Rectal smooth muscle tissue (tissue), 1 donor: Measurements from ENCODE around the gene SLC36A1.

Source experiments
- H3K27ac ChIP-seq: one replicate; pipeline ENCODE4 v1.7.0; 2013; ENCODE audit warnings: low read depth, low read length, inconsistent platforms
- H3K27me3 ChIP-seq: one replicate; pipeline ENCODE4 v1.7.0; 2013; ENCODE audit warnings: low read length; ENCODE audit not compliant: control insufficient read depth, insufficient read depth
- H3K36me3 ChIP-seq: one replicate; pipeline ENCODE4 v1.7.0; 2013; ENCODE audit warnings: low read length; ENCODE audit not compliant: control insufficient read depth, insufficient read depth
- H3K4me1 ChIP-seq: one replicate; pipeline ENCODE4 v1.7.0; 2013; ENCODE audit warnings: low read length; ENCODE audit not compliant: control insufficient read depth, insufficient read depth
- H3K4me3 ChIP-seq: one replicate; pipeline ENCODE4 v1.7.0; 2013; ENCODE audit warnings: low read length
- H3K9ac ChIP-seq: one replicate; pipeline ENCODE4 v1.7.0; 2013; ENCODE audit warnings: low read length

The SLC36A1 gene

GRCh38 chr5:151458314-151458713, 10.9 kb downstream of the SLC36A1 start:
- Histone ChIP-seq H3K9ac (no peak overlapping the region), H3K27me3 (no peaks in the 10 kb centered on the region), H3K36me3 (peaks cover 4% of the 10 kb centered on the region), H3K4me3 (no peak overlapping the region), H3K4me1 (no peaks in the 10 kb centered on the region), H3K27ac (no peak overlapping the region)

DNA sequence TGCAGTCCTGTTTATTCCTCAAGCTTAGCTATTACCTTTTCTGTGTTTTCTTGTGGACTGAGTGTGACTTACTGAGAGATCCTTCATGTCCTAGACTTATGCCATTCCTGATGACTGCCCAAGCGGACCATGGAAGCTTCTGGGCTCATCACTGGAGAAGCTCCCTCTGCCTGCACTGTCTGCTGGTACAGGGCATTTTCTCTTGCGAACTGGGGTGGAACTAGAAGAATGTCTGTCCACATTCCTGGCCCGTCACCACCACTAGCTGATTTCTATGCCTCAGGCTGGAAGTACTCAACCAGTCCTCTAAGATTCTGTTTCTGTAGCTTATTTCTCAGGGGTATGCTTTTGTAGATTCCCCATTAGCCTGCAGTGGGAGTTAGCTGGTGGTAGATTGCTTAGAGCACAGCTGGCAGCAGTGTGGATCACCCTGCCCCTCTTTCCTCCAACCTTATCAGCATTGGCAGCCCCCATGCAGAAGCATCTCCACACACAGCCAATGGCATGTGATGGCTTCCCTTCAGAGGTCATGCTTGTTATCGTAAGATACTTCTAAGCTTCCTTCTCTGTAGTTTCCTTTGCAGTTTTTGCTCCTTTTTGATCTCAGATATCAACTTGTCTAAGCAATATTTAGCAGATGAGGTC, 12.4 kb downstream of the SLC36A1 start:
- Histone ChIP-seq H3K27me3 (no peaks in the 10 kb centered on the region), H3K4me1 (no peaks in the 10 kb centered on the region), H3K27ac (no peak overlapping the region), H3K9ac (no peak overlapping the region), H3K4me3 (no peak overlapping the region), H3K36me3 (peaks cover 14% of the 10 kb centered on the region)

DNA sequence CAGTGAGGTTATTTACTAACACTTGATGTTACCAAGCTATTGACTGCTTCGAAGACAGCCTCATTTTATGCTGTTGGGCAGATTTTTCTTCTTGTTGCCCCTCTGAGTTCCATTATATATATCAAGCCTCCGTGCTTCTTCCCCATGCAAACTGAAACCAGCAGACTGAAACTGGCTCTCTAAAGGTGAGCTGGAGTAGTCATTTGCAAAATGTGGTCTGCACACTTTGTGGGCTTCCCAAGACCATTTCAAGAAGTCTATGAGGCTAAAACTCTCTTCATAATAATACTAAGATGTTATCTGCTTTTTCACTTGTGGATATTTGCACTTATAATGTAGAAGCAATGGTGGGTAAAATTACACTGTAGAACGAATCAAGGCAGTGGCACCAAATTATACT, 13.9 kb downstream of the SLC36A1 start:
- Histone ChIP-seq H3K36me3 (peaks cover 18% of the 10 kb centered on the region), H3K27ac (no peak overlapping the region), H3K27me3 (no peaks in the 10 kb centered on the region)

GRCh38 chr5:151463137-151464029, 16.0 kb downstream of the SLC36A1 start:
- no peak overlapping the region for H3K4me3 ChIP-seq
- peaks cover 23% of the 10 kb centered on the region for H3K36me3 ChIP-seq

More for the DNA sequence above, 13.9 kb downstream of the SLC36A1 start:
- Histone ChIP-seq H3K4me1 (no peaks in the 10 kb centered on the region), H3K4me3 (no peak overlapping the region), H3K9ac (no peak overlapping the region)

DNA sequence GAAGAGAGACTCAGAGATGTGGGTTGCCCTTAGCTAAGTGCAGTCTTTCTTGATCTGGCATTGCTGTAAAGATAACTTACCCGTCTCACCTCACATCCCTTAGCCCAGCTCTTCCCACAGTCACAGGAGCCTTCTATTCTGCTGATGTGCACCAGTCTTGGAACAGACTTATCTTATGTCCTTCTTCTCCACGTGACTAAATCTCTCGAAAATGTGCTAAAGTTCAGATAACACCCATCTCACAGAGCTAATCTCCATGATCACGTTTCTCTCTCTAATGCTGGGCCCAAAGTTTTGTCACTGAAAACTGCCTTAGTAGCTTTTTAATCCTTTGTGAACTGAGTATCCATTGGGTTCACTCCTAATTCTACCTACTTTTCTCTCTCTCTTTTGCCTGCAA, 16.7 kb downstream of the SLC36A1 start:
- H3K27ac ChIP-seq = no peak overlapping the region
- no peaks in the 10 kb centered on the region for H3K4me1 ChIP-seq
- peaks cover 19% of the 10 kb centered on the region for H3K36me3 ChIP-seq
- no peak overlapping the region for H3K9ac ChIP-seq
- no peaks in the 10 kb centered on the region for H3K27me3 ChIP-seq
- no peak overlapping the region for H3K4me3 ChIP-seq

More at GRCh38 chr5:151463137-151464029, 16.0 kb downstream of the SLC36A1 start:
- no peak overlapping the region for H3K27ac ChIP-seq
- no peaks in the 10 kb centered on the region for H3K27me3 ChIP-seq
- no peak overlapping the region for H3K9ac ChIP-seq
- H3K4me1 ChIP-seq = no peaks in the 10 kb centered on the region

GRCh38 chr5:151465476-151465875, 18.1 kb downstream of the SLC36A1 start:
- no peak overlapping the region for H3K4me3 ChIP-seq

GRCh38 chr5:151467576-151467975, 20.2 kb downstream of the SLC36A1 start:
- H3K36me3 ChIP-seq = peaks cover 19% of the 10 kb centered on the region

More at GRCh38 chr5:151465476-151465875, 18.1 kb downstream of the SLC36A1 start:
- no peaks in the 10 kb centered on the region for H3K27me3 ChIP-seq
- no peak overlapping the region for H3K27ac ChIP-seq
- no peak overlapping the region for H3K9ac ChIP-seq
- H3K4me1 ChIP-seq = no peaks in the 10 kb centered on the region
- peaks cover 19% of the 10 kb centered on the region for H3K36me3 ChIP-seq

GRCh38 chr5:151469386-151469785, 22.0 kb downstream of the SLC36A1 start:
- Histone ChIP-seq H3K4me3 (no peak overlapping the region), H3K4me1 (no peaks in the 10 kb centered on the region), H3K36me3 (peaks cover 15% of the 10 kb centered on the region), H3K27me3 (no peaks in the 10 kb centered on the region), H3K27ac (no peak overlapping the region), H3K9ac (no peak overlapping the region)

More at GRCh38 chr5:151467576-151467975, 20.2 kb downstream of the SLC36A1 start:
- H3K4me1 ChIP-seq = no peaks in the 10 kb centered on the region
- no peak overlapping the region for H3K27ac ChIP-seq
- no peak overlapping the region for H3K9ac ChIP-seq
- H3K27me3 ChIP-seq = no peaks in the 10 kb centered on the region
- no peak overlapping the region for H3K4me3 ChIP-seq

DNA sequence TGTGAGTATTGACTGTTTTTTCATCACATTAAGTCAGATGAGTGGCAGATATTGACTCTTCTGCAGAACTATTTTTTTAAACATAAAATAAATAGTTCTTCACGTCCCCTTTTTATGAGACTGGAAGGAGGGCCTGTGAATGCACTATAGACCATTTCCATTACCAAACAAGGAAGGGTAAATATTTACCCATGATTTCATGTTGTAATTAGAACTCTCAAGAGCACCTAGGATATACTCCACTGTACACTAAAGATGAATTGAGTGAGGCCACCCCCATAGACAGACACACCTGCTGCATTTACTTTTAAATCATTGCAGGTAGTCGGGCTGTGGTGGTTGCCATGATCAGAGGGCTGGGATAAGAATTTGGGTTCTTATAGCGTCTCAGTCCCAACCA, 22.6 kb downstream of the SLC36A1 start:
- no peaks in the 10 kb centered on the region for H3K4me1 ChIP-seq
- H3K4me3 ChIP-seq = no peak overlapping the region
- no peak overlapping the region for H3K9ac ChIP-seq
- H3K27ac ChIP-seq = no peak overlapping the region
- H3K27me3 ChIP-seq = no peaks in the 10 kb centered on the region
- peaks cover 10% of the 10 kb centered on the region for H3K36me3 ChIP-seq

DNA sequence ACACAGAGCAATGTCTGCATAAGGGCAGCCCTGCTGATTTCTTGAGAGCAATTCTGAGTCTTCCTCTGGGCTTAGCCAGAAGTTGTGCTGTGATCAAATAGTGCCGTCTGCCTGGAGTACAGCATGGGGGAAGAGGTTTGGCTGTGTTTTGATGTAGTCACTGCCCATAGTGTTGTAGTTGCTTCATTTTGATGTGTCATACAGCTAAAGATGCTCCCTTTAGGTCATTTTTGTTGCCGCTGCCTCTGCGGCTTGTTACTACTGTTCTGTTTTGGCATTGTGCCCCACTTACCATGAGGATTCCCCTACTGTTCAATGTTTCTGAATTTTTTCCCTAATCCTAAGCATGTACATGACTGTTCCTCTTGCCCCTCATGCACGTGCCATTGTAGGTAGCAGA, 23.0 kb downstream of the SLC36A1 start:
- no peak overlapping the region for H3K27ac ChIP-seq
- H3K4me3 ChIP-seq = no peak overlapping the region
- H3K36me3 ChIP-seq = peaks cover 7% of the 10 kb centered on the region

GRCh38 chr5:151471276-151471675, 23.9 kb downstream of the SLC36A1 start:
- Histone ChIP-seq H3K27me3 (no peaks in the 10 kb centered on the region), H3K36me3 (peaks cover 7% of the 10 kb centered on the region), H3K9ac (no peak overlapping the region), H3K27ac (no peak overlapping the region), H3K4me1 (no peaks in the 10 kb centered on the region), H3K4me3 (no peak overlapping the region)

More for the DNA sequence above, 23.0 kb downstream of the SLC36A1 start:
- H3K27me3 ChIP-seq = no peaks in the 10 kb centered on the region
- no peaks in the 10 kb centered on the region for H3K4me1 ChIP-seq
- no peak overlapping the region for H3K9ac ChIP-seq

GRCh38 chr5:151474799-151475198, 27.4 kb downstream of the SLC36A1 start:
- no peak overlapping the region for H3K27ac ChIP-seq
- H3K4me1 ChIP-seq = no peaks in the 10 kb centered on the region
- H3K4me3 ChIP-seq = no peak overlapping the region
- H3K36me3 ChIP-seq = peaks cover 6% of the 10 kb centered on the region
- H3K27me3 ChIP-seq = no peaks in the 10 kb centered on the region
- H3K9ac ChIP-seq = no peak overlapping the region
